K562 (cell line): ENCODE data around the gene ARRB2. TPM values are rescaled to one million over a fixed set of nuclear protein-coding genes. Genes with fewer than 3 reads are reported as not detected.

ENCODE experiments used
- ATAC-seq: fragments of 200-7000 bp; cut with Tn5 transposase; 3 replicates; pipeline ENCODE4 v1.9.1; 2020; ENCODE audit warnings: moderate library complexity
- BruUV-seq: library from RNA; stranded (reverse); fragments of 400-500 nt; replicated peaks from 2 replicates; lab custom pipeline; 2021; lab: Mats Ljungman, UMichigan
- CTCF ChIA-PET: fragments of 300-600 bp; formaldehyde crosslinking; extraction: SDS; loops from one replicate; lab custom pipeline; 2021; ENCODE audit warnings: low intra/inter-chr PET ratio; lab: Yijun Ruan, JAX
- POLR2A ChIA-PET: fragments of 300-600, 350-650 bp; sonication (Branson Sonifier 250); formaldehyde crosslinking; extraction: SDS; loops from one replicate; lab custom pipeline; 2021; ENCODE audit warnings: antibody characterized with exemption, inconsistent platforms; lab: Yijun Ruan, JAX
- DNase-seq, 4 experiments: peaks; one replicate each; pipeline versions ENCODE4 v3.0.0 to v3.0.0-alpha.2; 2011 to 2018; ENCODE audit warnings: low spot score in 3 of 4, mixed read lengths in 3 of 4; ENCODE audit errors: extremely low read depth in 1 of 4
- FAIRE-seq: peaks from 2 replicates; lab custom pipeline; 2011; peaks lifted over from hg19 to GRCh38; lab: Jason Lieb, UNC
- H2AFZ ChIP-seq: 2 replicates; pipeline ENCODE4 v1.6.0; 2011; ENCODE audit warnings: low read depth, low read length, control low read depth, inconsistent platforms
- H3K27ac ChIP-seq: fragments of 200-600 bp; 3 replicates; pipeline ENCODE4 v1.8.0; 2011; ENCODE audit warnings: low read depth, mild to moderate bottlenecking, control low read depth, inconsistent platforms, low read length, moderate library complexity, mixed read lengths; ENCODE audit errors: extremely low read depth
- H3K27me3 ChIP-seq, 2 experiments: fragments of 300-600 bp in 1 of 2; 2 replicates in 1 of 2; 3 replicates in 1 of 2; pipeline versions ENCODE4 v1.6.0 to v1.8.0; 2011; ENCODE audit warnings: inconsistent platforms in 2 of 2, low read length in 2 of 2, mild to moderate bottlenecking in 1 of 2, mixed read lengths in 1 of 2, moderate library complexity in 1 of 2; ENCODE audit not compliant: control insufficient read depth in 2 of 2, insufficient read depth in 2 of 2
- H3K36me3 ChIP-seq: fragments of 300-600 bp; 3 replicates; pipeline ENCODE4 v1.8.0; 2011; ENCODE audit warnings: mild to moderate bottlenecking, low read length, inconsistent platforms; ENCODE audit not compliant: control insufficient read depth, insufficient read depth
- H3K4me1 ChIP-seq, 2 experiments: fragments of 200-600 bp in 1 of 2; replicated peaks in 1 of 2; 2 replicates in 1 of 2; 3 replicates in 1 of 2; pipeline versions ENCODE4 v1.5.1 to v1.8.0; 2011; ENCODE audit warnings: inconsistent platforms in 2 of 2, low read length in 2 of 2, mild to moderate bottlenecking in 1 of 2, mixed read lengths in 1 of 2, moderate library complexity in 1 of 2; ENCODE audit not compliant: control insufficient read depth in 2 of 2, insufficient read depth in 2 of 2
- H3K4me2 ChIP-seq: 2 replicates; pipeline ENCODE4 v1.6.1; 2011; ENCODE audit warnings: low read length, control low read depth, inconsistent platforms, mixed read lengths; ENCODE audit not compliant: insufficient read depth
- H3K4me3 ChIP-seq: fragments of 200-600 bp; sonication (generic), shearing (Covaris generic); 2 replicates; pipeline ENCODE4 v1.5.1; 2016; ENCODE audit warnings: control low read depth, inconsistent platforms
- H3K79me2 ChIP-seq: fragments of 200-600 bp; 3 replicates; pipeline ENCODE4 v1.8.0; 2011; ENCODE audit warnings: low read length, inconsistent platforms; ENCODE audit not compliant: control insufficient read depth, insufficient read depth
- H3K9ac ChIP-seq, 2 experiments: 2 replicates each; pipeline versions ENCODE4 v1.6.0 to v1.6.1; 2011; ENCODE audit warnings: low read depth in 2 of 2, low read length in 2 of 2, control low read depth in 1 of 2, inconsistent platforms in 1 of 2, mild to moderate bottlenecking in 1 of 2, mixed read lengths in 1 of 2; ENCODE audit not compliant: insufficient read depth in 1 of 2
- H3K9me1 ChIP-seq: one replicate; pipeline ENCODE4 v1.6.0; 2011; ENCODE audit warnings: inconsistent platforms, mild to moderate bottlenecking, low read length, moderate library complexity; ENCODE audit not compliant: control insufficient read depth, insufficient read depth
- H3K9me3 ChIP-seq: replicated peaks from 2 replicates; pipeline ENCODE4 v1.5.1; 2011; ENCODE audit warnings: low read depth, low read length, inconsistent platforms; ENCODE audit not compliant: control insufficient read depth, insufficient read depth
- H4K20me1 ChIP-seq: replicated peaks from 2 replicates; pipeline ENCODE4 v1.6.1; 2011; ENCODE audit warnings: low read length, inconsistent platforms, mixed read lengths; ENCODE audit not compliant: control insufficient read depth, insufficient read depth
- DEAF1 ChIP-seq: fragments of 450-650 bp; formaldehyde crosslinking; IDR thresholded peaks from 2 replicates; pipeline ENCODE4 v1.4.0; 2020; ENCODE audit warnings: mild to moderate bottlenecking, moderate library complexity
- ETV1 ChIP-seq: fragments of 450-650 bp; conservative IDR thresholded peaks from 2 replicates; pipeline ENCODE4 v1.6.1; 2016; ENCODE audit warnings: missing genetic modification characterization, control low read depth, low read depth, missing compliant biosample characterization
- HMG20A ChIP-seq: fragments of 450-650 bp; formaldehyde crosslinking; conservative IDR thresholded peaks from 2 replicates; pipeline ENCODE4 v1.4.0; 2020; ENCODE audit warnings: mild to moderate bottlenecking, mixed read lengths
- IRF2 ChIP-seq: sonication (generic); formaldehyde crosslinking; IDR thresholded peaks from 2 replicates; pipeline ENCODE4 v1.8.1; 2022; ENCODE audit warnings: mild to moderate bottlenecking, missing genetic modification reagents
- KAT7 ChIP-seq: sonication (generic); formaldehyde crosslinking; IDR thresholded peaks from 2 replicates; pipeline ENCODE4 v1.8.0; 2022; ENCODE audit warnings: missing genetic modification reagents, mild to moderate bottlenecking, borderline replicate concordance
- KAT8 ChIP-seq: fragments of 450-650 bp; IDR thresholded peaks from 2 replicates; pipeline ENCODE4 v1.6.1; 2016; ENCODE audit warnings: low read depth, mild to moderate bottlenecking
- MITF ChIP-seq: IDR thresholded peaks from 2 replicates; pipeline ENCODE4 v1.6.1; 2014; ENCODE audit warnings: antibody characterized with exemption
- MTA1 ChIP-seq: fragments of 450-650 bp; IDR thresholded peaks from 2 replicates; pipeline ENCODE4 v1.6.1; 2017; ENCODE audit warnings: borderline replicate concordance
- POLR3A ChIP-seq: IDR thresholded peaks from 2 replicates; pipeline ENCODE4 v1.6.1; 2011; ENCODE audit warnings: borderline replicate concordance, mild to moderate bottlenecking, moderate library complexity; ENCODE audit not compliant: insufficient read length, insufficient read depth; ENCODE audit errors: extremely low read depth
- SP1 ChIP-seq: sonication (generic); formaldehyde crosslinking; IDR thresholded peaks from 2 replicates; pipeline ENCODE4 v1.8.1; 2022; ENCODE audit warnings: mild to moderate bottlenecking, missing genetic modification reagents
- TCF15 ChIP-seq: fragments of 250-450 bp; sonication (Bioruptor Pico); IDR thresholded peaks from 2 replicates; pipeline ENCODE4 v1.8.0; 2022; ENCODE audit warnings: moderate library complexity, mild to moderate bottlenecking, inconsistent platforms
- TGIF2 ChIP-seq: sonication (generic); formaldehyde crosslinking; IDR thresholded peaks from 2 replicates; pipeline ENCODE4 v1.8.1; 2022; ENCODE audit warnings: mild to moderate bottlenecking, missing genetic modification reagents, moderate library complexity
- ZNF23 ChIP-seq: fragments of 250-450 bp; sonication (Bioruptor Pico); IDR thresholded peaks from 2 replicates; pipeline ENCODE4 v1.4.0; 2020; ENCODE audit warnings: mild to moderate bottlenecking
- ZNF518B ChIP-seq: fragments of 250-450 bp; sonication (Bioruptor Pico); IDR thresholded peaks from 2 replicates; pipeline ENCODE4 v1.5.0; 2021; ENCODE audit warnings: mild to moderate bottlenecking, moderate library complexity
- ZNF766 ChIP-seq: fragments of 200-800 bp; sonication (Bioruptor generic); conservative IDR thresholded peaks from 2 replicates; pipeline ENCODE4 v1.6.1; 2016; ENCODE audit warnings: missing genetic modification characterization, missing compliant biosample characterization
- WGBS: fragments of 100-300 bp; shearing (Covaris generic); methylation state at CpG from one replicate; pipeline ENCODE4 v1.1.6; 2016; ENCODE audit warnings: low coverage, mixed read lengths; ENCODE audit not compliant: insufficient coverage; ENCODE audit errors: missing lambda C conversion rate; 5-methylcytosine and 5-hydroxymethylcytosine counted together
- in situ Hi-C: fragments of 300-500 bp; cut with MboI; formaldehyde crosslinking; loops from 4 replicates; pipeline ENCODE4 v1.15.0; 2018; ENCODE audit warnings: inconsistent platforms, mixed read lengths
- intact Hi-C: fragments of 100-400 bp; cut with micrococcal nuclease; formaldehyde crosslinking; loops from 2 replicates; pipeline ENCODE4 v1.14.2; 2022
- polyA plus RNA-seq, 8 experiments: library from polyadenylated mRNA; depleted of rRNA in 4 of 8; stranded (reverse) in 5 of 8; unstranded in 3 of 8; fragments of >200 nt; fragmentation: Nextera tagmentation in 2 of 8; fragmentation: Illumina TruSeq in 1 of 8; extraction: Ambion mirVana in 2 of 8; extraction: Trizol in 1 of 8; gene quantifications; 2 replicates each; pipeline versions ENCODE4 v1.2.1 to v1.2.3, GENCODE V29; 2011 to 2014; ENCODE audit warnings: inconsistent platforms in 1 of 8, missing spikeins in 1 of 8
- total RNA-seq, 7 experiments: library from RNA; depleted of rRNA in 6 of 7; stranded (reverse); fragments of >200 nt in 6 of 7; fragmentation: Illumina TruSeq in 2 of 7; extraction: Trizol in 2 of 7; gene quantifications; 2 replicates each; pipeline versions ENCODE4 v1.2.1 to v1.2.3, GENCODE V29; 2011 to 2021; ENCODE audit warnings: low replicate concordance in 1 of 7

Gene ARRB2
- total and polyA plus RNA-seq, 9 of the 15 experiments (the other 6 are each of a cell fraction or from before 2014, with no cell fraction given) = 0.79 to 15.3 (median 8.8) TPM

GRCh38 chr17:4722678-4723240 is 12.3 kb downstream of the ARRB2 start:
- H3K9me1 ChIP-seq = no peaks in the 10 kb centered on the region
- no peak for DNase-seq
- in situ Hi-C loops = no loop called here
- no peak overlapping the region for H3K4me3 ChIP-seq
- H3K9me3 ChIP-seq = no peaks in the 10 kb centered on the region
- no peaks in the 10 kb centered on the region for H3K27me3 ChIP-seq
- H3K4me2 ChIP-seq = no peak overlapping the region
- no peaks in the 10 kb centered on the region for H3K79me2 ChIP-seq
- no peak overlapping the region for H3K9ac ChIP-seq
- TF ChIP-seq SP1 = no peak
- no peak for TF ChIP-seq MTA1
- TF ChIP-seq POLR3A = no peak
- no peak for TF ChIP-seq ZNF766
- no peak for TF ChIP-seq IRF2
- TF ChIP-seq KAT8 = no peak
- TF ChIP-seq KAT7 (CRISPR knock-in tag) = no peak
- no peak for TF ChIP-seq ZNF518B (CRISPR knock-in tag)
- no peak for TF ChIP-seq ETV1 (tag)
- no peak for TF ChIP-seq DEAF1 (CRISPR knock-in tag)
- no peak for TF ChIP-seq MITF
- no peak for TF ChIP-seq TCF15 (CRISPR knock-in tag)
- TF ChIP-seq ZNF23 (CRISPR knock-in tag) = no peak
- TF ChIP-seq HMG20A (CRISPR knock-in tag) = no peak
- TF ChIP-seq TGIF2 = no peak
- TF ChIP-seq, all 486 proteins: peak for 0
- H4K20me1 ChIP-seq = 0 out of 2 replicates have a peak, but pooled peaks cover 3% of the 10 kb centered on the region
- intact Hi-C loops = no loop called here
- CTCF ChIA-PET = no interaction called here
- H3K27ac ChIP-seq = no peak overlapping the region
- FAIRE-seq (no peak), ATAC-seq (no peak)
- POLR2A ChIA-PET = interaction anchor here (0.7 kb wide), 1 partner anchor 241 kb away, joined by 3 read pairs; no protein-coding TSS in a partner anchor
- WGBS = 54% methylated on average over 13 of the region's 16 CpGs
- no TSS peak for BruUV-seq
- H3K4me1 ChIP-seq = peaks cover 11% of the 10 kb centered on the region in 2 experiments
- H3K36me3 ChIP-seq = no peaks in the 10 kb centered on the region
- no peak overlapping the region for H2AFZ ChIP-seq
